GM12891 (cell line): ENCODE results near the gene KCNK2.

Experiments used
- DNase-seq: peaks from one replicate; pipeline ENCODE4 v3.0.0; 2011; ENCODE audit warnings: low spot score; ENCODE audit not compliant: insufficient read length
- FAIRE-seq: peaks from 2 replicates; lab custom pipeline; 2011; peaks lifted over from hg19 to GRCh38; lab: Jason Lieb, UNC
- PAX5 ChIP-seq: IDR thresholded peaks from 2 replicates; pipeline ENCODE4 v1.6.1; 2011; ENCODE audit warnings: low read length, moderate library complexity, mild to moderate bottlenecking; ENCODE audit not compliant: insufficient read depth, severe bottlenecking
- POLR2A ChIP-seq: IDR thresholded peaks from 2 replicates; pipeline ENCODE4 v1.6.1; 2011; ENCODE audit warnings: low read depth, low read length, control low read depth
- POLR2AphosphoS5 ChIP-seq: IDR thresholded peaks from 2 replicates; pipeline ENCODE4 v1.6.1; 2011; ENCODE audit warnings: low read depth, low read length, control low read depth
- POU2F2 ChIP-seq: IDR thresholded peaks from 2 replicates; pipeline ENCODE4 v1.6.1; 2011; ENCODE audit warnings: low read depth, mild to moderate bottlenecking, control low read depth, low read length, moderate library complexity
- SPI1 ChIP-seq: IDR thresholded peaks from 2 replicates; pipeline ENCODE4 v1.6.1; 2011; ENCODE audit warnings: low read depth, low read length, control low read depth
- TAF1 ChIP-seq: IDR thresholded peaks from 2 replicates; pipeline ENCODE4 v1.6.1; 2011; ENCODE audit warnings: low read depth, low read length, control low read depth

KCNK2 gene

DNA sequence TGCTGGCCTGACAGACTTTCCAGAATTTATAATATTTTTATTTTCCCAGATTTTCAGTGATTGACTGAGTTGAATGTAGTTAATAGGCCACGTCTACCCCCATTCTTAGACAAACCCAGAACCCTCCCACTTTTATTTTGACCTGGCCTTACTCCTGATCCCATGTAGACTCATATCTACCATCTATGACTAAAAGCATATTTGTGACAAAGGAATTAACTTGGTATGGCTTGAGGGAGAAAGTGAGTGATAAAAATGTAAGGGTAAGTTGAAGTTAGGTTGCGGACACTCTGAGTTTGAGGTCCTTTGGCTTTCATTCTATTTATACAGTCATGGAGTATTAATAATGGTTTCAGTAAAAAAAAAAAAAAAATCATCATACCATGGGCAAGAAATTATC is 168.4 kb downstream of the KCNK2 start:
- no peak for DNase-seq
- FAIRE-seq = no peak
- TF ChIP-seq SPI1 (no peak), POLR2A (no peak), TAF1 (no peak), PAX5 (no peak), POU2F2 (no peak), POLR2AphosphoS5 (no peak)

DNA sequence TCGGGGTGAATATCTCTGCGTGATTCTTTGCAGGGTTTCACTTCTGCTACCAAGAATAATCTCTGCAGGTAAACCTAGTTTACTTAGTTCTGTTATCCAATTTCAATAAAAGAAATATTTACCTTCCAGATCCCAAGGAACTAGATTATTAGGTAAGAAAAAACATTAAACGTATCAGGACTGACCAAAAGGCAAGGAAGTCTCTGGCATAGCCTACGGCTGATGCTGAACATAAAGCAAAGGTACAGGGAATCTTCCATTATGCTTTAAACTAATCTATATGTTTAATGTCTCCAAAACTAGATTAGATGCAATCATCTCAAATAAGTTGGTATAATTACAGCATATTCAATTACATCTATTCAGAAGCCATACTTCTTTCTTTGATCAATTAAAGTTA is 168.9 kb downstream of the KCNK2 start:
- DNase-seq (no peak), FAIRE-seq (no peak)
- no peak for TF ChIP-seq POLR2A
- TF ChIP-seq POU2F2 = no peak
- no peak for TF ChIP-seq SPI1
- no peak for TF ChIP-seq TAF1
- TF ChIP-seq POLR2AphosphoS5 = no peak
- TF ChIP-seq PAX5 = no peak

DNA sequence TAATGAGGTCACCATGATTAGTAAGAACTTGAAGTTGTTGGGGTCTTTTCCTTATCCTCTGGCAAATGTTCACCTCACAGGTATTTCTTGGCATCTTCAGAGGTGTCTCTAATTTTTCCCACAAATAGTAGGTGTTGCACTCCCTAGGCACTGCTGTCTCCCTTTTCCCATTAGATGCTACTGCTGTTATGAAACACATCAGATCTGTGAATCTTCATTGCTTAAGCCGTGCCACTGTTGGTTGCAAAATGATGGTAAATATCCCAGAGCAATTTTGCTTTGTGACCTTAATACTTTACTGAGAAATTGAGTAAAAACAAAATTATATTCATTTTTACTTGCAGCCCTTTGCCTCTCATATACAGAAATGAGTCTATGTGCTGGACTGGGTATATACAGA is 169.6 kb downstream of the KCNK2 start:
- no peak for FAIRE-seq
- DNase-seq = no peak
- TF ChIP-seq POU2F2 (no peak), TAF1 (no peak), SPI1 (no peak), POLR2AphosphoS5 (no peak)

DNA sequence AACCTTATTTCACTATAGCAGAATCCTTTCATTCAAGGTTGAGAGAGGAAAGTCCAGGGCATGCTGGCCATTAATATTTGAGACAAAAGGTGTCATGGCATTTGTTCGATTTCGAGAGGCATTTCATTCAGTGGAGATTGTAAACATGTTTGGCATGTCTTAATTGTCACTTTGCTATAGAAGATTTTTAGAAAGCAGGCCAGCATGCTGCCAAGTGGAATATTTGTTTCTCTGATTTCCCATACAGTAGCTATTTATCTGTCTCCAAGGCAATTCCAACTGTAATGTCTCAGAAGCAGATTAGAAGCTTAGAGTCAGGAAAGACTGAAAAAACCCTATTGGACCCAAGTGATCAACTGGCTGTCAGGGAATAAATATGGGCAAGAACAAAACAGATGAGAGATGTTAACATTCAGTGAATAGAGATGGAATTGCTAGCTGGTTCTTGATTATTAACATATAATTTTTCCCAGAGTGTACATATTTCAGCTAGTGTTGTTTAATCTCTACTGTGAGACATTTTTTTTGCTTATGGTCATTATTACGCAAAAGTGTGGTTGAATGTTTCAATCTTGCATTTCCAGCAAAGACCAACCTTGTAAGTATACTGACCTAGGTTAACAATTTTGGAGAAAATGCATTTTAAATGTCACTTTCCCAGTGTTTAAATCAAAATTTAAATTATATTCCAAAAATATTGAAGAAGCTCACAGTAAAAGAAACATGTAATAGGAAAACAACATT is 174.6 kb downstream of the KCNK2 start:
- DNase-seq (no peak), FAIRE-seq (no peak)
- no peak for TF ChIP-seq PAX5
- TF ChIP-seq POLR2A = no peak

DNA sequence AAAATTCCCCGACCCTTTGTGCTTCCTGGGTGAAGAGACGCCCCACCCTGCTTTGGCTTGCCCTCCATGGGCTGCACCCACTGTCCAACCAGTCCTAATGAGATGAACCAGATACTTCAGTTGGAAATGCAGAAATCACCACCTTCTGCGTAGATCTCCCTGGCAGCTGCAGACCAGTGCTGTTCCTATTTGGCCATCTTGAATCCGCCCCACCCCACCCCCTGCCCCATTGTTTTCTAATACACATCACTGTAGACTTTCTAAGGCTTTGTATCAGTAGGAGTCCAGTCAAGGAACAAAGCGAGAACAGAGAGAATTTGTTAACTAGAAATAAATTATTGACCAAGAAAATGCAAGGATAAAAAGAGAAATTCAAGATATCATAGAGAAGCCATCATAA is 178.2 kb downstream of the KCNK2 start:
- no peak for TF ChIP-seq PAX5
- TF ChIP-seq POLR2A = no peak
- no peak for TF ChIP-seq TAF1
- TF ChIP-seq POU2F2 = no peak
- TF ChIP-seq POLR2AphosphoS5 = no peak
- TF ChIP-seq SPI1 = no peak
- FAIRE-seq = no peak
- no peak for DNase-seq

DNA sequence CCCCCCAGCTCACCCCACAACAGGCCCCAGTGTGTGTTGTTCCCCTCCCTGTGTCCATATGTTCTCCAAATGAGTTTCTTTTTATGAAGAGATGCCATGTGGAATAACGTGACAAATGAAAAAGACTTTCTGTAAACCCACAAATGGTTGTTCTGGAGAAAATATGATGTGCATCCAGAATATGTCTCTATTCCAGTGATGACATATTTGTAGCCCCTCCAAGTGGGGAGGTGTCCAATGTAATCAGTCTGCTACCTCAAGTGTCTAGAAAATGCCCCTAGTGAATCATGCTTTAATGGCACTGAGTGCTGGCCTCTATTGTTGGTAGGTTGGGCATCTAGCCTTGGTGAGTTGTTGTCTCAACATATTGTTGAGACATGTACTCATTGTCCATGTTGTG is 179.6 kb downstream of the KCNK2 start:
- DNase-seq (no peak), FAIRE-seq (no peak)
- TF ChIP-seq SPI1 (no peak), TAF1 (no peak), POU2F2 (no peak), POLR2A (no peak), POLR2AphosphoS5 (no peak), PAX5 (no peak)

DNA sequence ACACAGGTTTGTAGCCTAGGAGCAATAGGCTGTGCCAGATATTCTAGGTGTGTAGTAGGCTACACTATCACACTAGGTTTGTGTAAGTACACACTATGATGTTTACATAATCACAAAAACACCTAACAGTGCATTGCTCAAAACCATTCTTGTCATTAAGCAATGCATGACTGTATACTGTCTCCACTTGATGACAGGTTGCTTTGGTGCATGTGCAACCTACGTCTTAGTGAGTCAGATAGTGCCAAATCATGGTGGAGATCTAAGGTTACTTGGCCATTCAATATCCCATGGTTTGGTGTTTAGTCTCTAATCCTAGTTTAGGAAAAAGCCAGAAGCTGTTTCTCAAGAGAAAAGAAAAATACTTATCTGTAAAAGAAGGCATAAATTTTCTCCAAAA is 181.1 kb downstream of the KCNK2 start:
- no peak for DNase-seq
- TF ChIP-seq POU2F2 = no peak
- TF ChIP-seq TAF1 = no peak
- no peak for TF ChIP-seq POLR2AphosphoS5
- TF ChIP-seq POLR2A = no peak
- no peak for TF ChIP-seq PAX5
- TF ChIP-seq SPI1 = no peak
- FAIRE-seq = no peak

DNA sequence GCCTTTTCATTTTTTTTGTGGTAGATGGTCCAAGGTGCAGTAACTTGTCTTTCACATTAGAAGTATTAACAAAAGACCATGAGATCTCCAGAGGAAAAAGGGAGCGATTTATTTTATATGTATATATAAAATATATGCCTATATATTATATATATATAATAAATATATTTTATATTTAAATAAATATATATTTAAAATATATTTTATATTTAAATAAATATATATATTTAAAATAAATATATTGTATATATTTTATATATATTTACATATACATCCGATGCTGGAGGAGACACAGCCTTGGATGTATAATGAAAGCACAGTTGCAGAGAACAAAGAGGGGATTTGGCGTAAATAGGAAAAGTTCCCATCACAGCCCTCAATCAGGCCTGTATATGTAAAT is 182.1 kb downstream of the KCNK2 start:
- no peak for FAIRE-seq
- no peak for DNase-seq
- TF ChIP-seq PAX5 = no peak
- TF ChIP-seq POLR2A = no peak
- no peak for TF ChIP-seq SPI1
- no peak for TF ChIP-seq TAF1
- TF ChIP-seq POLR2AphosphoS5 = no peak
- TF ChIP-seq POU2F2 = no peak

DNA sequence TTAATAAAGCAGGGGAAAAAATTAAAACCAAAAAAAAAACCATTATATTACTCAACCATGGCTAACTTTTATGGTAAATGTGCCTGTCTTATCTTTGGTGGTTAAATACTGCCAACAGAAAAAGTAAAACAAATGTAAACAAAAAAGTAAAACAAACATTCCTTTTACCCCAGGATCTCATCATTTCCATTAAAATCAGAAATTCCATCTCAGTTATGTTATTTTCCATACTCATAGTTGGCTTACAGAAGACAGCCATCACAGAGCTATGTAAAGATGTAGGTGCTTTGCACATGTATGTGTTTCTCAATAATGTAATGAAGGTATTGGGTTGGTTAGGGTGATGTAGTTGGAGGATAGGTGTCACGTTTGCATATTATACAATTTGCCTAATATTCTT is 185.0 kb downstream of the KCNK2 start:
- no peak for FAIRE-seq
- TF ChIP-seq POU2F2 = no peak
- no peak for TF ChIP-seq TAF1
- no peak for TF ChIP-seq POLR2A
- no peak for TF ChIP-seq SPI1
- no peak for DNase-seq

DNA sequence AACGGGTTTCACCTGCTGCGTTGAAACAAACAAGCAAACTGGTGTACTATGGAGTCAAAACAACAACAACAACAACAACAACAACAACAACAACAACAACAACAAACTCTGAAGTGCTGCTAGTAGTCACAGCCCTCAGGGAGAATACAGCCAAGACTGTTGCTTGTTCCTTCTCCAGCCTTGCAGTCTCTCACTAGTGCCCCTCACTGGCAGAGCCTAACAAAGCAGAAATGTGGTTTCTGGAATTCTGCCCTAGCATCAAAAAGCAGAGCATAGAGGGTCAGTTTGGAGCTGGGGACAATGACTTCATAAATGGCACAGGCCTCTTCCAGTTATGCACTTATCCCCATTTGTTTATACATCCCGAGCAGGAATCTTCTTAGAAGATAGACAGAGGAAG is 187.4 kb downstream of the KCNK2 start:
- DNase-seq (no peak), FAIRE-seq (no peak)
- TF ChIP-seq TAF1 (no peak), SPI1 (no peak), POLR2A (no peak), POU2F2 (no peak), PAX5 (no peak), POLR2AphosphoS5 (no peak)
